RWPE1 (cell line): Measurements from ENCODE around the gene ABL2.
"Not testable (repeated sequence)": the region's sequence is repeated elsewhere in the genome, so short reads cannot be mapped to it uniquely, and the experiment has no call there.

Experiments used
- CTCF ChIA-PET: fragments of 350-600 bp; sonication (Branson Sonifier 250); formaldehyde crosslinking; extraction: SDS; loops from one replicate; lab custom pipeline; 2021; lab: Yijun Ruan, JAX
- POLR2A ChIA-PET: fragments of 400-600 bp; formaldehyde crosslinking; extraction: SDS; loops from one replicate; lab custom pipeline; 2020; ENCODE audit warnings: antibody characterized with exemption; ENCODE audit not compliant: low non-redundant PET; lab: Yijun Ruan, JAX
- DNase-seq: peaks from one replicate; pipeline ENCODE4 v3.0.0; 2012; ENCODE audit warnings: low spot score
- H3K27ac ChIP-seq: fragments of 450-650 bp; 2 replicates; pipeline ENCODE4 v1.5.1; 2017
- CTCF ChIP-seq: fragments of 450-650 bp; conservative IDR thresholded peaks from 2 replicates; pipeline ENCODE4 v1.5.1; 2017; ENCODE audit warnings: low read depth, mild to moderate bottlenecking

Gene ABL2

DNA sequence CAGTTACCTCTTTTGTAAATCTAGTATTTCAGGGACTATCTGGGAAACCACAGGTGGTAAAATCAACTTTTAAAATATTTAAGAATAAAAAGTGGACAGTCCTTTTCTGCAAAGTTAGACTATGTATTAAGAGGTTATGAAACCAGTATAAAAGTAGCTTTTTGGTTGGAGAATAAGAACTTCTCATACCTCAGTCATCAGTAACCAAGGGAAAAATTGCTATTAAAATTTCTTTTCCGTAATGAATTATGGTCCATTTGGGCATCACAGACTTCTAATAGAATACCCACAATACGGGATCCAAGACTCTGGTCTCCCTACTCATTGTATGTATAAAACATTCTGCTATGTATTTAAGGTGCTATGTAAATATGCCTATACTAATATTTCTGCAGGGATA, 51.9 kb downstream of the ABL2 start:
- no peak overlapping the region for H3K27ac ChIP-seq
- ChIA-PET POLR2A (no interaction called here), CTCF (no interaction called here)
- no peak for DNase-seq
- TF ChIP-seq CTCF, result no peak

DNA sequence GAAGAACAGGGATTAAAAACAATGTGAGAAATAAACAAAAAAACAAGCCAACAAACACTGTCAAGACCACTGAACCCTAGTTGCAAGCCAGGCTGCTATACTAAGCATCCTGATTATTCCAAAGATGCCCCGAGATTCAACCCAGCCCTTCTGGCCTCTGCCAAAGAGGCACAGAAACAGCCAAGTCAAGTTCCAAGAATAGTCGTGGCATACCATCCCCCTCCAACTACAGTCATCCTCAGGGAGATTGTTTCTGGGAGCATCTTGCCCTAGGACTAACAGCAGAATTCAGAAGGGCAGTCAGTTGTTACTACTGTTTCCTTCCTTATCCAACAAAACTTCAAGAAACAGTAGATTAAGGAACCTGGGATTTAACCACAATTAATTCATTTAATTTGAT, 52.3 kb downstream of the ABL2 start:
- DNase-seq, result no peak
- POLR2A ChIA-PET, result no interaction called here
- no peak overlapping the region for H3K27ac ChIP-seq
- CTCF ChIA-PET, result no interaction called here
- no peak for TF ChIP-seq CTCF

DNA sequence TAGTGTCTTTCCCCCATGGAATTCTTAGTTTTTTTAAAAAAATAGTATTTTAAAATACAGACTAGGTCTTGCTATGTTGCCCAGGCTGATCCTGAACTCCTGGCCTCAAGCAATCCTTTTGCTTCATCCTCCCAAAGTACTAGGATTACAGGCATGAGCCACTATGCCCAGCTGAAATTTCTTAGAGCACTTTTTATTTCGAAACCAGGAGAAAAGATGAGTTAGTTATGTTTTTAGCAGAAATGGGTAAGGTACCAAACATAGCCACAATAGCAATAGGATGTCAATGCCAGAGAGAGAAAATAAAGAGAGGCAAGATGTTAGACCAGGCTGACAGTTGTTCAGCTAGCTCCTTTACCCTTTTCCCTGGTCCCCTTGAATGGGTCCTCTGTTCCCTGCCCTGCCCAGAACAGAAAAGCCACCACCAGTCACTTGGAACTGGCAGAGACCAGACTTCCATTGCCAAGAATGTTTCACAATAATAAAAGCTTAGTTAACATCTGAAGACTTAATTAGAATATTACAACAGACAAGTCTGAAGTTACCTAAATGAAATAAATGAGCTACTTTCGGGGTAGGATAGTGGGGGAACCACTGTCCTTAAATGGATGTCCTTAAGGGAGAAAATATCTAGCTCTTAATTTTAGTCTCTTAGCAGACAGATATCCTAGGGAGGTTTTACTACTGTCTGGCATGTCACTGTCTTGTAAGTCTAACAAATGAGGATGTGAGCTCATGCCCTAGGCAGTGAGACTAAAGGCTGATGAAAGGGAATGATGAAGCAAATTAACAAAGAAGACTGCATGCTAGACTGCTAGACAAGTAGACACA, 54.3 kb downstream of the ABL2 start:
- ChIA-PET CTCF (interaction anchor here (0.6 kb wide), 1 partner anchor 118 kb away, joined by 3 read pairs; the partner anchor contains the start of gene SOAT1), POLR2A (no interaction called here)
- peak overlapping the region; percentile 82 for H3K27ac ChIP-seq
- DNase-seq, result no peak
- no peak for TF ChIP-seq CTCF

DNA sequence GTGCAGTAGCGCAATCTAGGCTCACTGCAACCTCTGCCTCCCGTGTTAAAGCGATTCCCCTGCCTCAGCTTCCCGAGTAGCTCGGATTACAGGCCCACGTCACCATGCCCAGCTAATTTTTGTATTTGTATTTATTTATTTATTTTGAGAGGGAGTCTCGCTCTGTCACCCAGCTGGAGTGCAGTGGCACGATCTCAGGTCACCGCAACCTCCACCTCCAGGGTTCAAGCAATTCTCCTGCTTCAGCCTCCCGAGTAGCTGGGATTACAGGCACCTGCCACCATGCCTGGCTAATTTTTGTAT, 59.1 kb downstream of the ABL2 start:
- POLR2A ChIA-PET, DNase-seq: not testable (repeated sequence)
- CTCF ChIA-PET, result interaction anchor here (0.5 to 0.6 kb wide), 2 partner anchors 49 to 91 kb away, joined by 3 read pairs; no protein-coding TSS in a partner anchor
- peak overlapping the region; percentile 58 for H3K27ac ChIP-seq

- peak; percentile 52 for DNase-seq
- ChIA-PET CTCF (interaction anchor here (0.6 kb wide), 1 partner anchor 90 kb away, joined by 3 read pairs; no protein-coding TSS in a partner anchor), POLR2A (no interaction called here)
- TF ChIP-seq CTCF, result no peak
- H3K27ac ChIP-seq, result peak overlapping the region; percentile 58
Measured at GRCh38 chr1:179169616-179170467, 59.6 kb downstream of the ABL2 start.

- H3K27ac ChIP-seq, result no peak overlapping the region
- POLR2A ChIA-PET, result no interaction called here
- DNase-seq, result no peak
- no peak for TF ChIP-seq CTCF
- CTCF ChIA-PET, result no interaction called here
Measured at GRCh38 chr1:179168536-179168935, 60.9 kb downstream of the ABL2 start.
